HK-2 (cell line): ENCODE data around the gene MACIR.
"Not testable (repeated sequence)": the region's sequence is repeated elsewhere in the genome, so short reads cannot be mapped to it uniquely, and the experiment has no call there.

Source experiments
- DNase-seq: peaks from one replicate; pipeline ENCODE4 v3.0.0-alpha.2; 2018; ENCODE audit not compliant: unreplicated experiment

The MACIR gene, protein sequence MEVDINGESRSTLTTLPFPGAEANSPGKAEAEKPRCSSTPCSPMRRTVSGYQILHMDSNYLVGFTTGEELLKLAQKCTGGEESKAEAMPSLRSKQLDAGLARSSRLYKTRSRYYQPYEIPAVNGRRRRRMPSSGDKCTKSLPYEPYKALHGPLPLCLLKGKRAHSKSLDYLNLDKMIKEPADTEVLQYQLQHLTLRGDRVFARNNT

DNA sequence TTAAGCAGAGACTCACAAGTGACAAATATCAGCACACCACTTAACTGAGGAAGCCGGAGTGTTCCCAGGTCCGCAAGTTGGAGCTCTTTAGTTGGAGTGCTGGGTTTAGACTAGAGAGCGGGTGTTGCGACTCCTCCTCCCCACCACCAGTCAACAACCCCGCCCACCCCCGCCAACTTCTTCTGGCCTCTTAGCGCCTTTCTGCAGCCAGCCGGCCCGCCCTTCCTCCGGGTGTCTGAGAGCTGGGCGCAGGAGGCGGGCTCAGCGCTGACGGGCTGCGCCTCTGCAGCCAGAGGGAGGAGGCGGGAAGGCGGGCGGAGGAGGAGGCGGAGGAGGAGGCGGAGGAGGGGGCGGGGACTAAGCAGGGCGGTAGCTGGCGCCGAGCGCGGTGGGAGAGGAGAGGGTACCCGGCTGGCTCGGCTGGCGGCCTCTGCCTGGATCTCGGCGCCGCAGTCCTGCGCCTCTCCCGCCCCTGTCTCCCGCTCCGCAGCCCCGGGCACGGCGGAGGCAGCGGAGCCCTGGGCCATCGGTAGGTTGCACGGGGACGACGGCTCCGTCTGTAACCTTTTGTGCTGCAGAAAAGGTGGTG lies at the start of gene MACIR:
TSS of gene MACIR (plus strand) at position 396 of the 589 bp plus-strand sequence. CDS start 17,157 bp downstream, outside the sequence.
- DNase-seq: peak; percentile 94

DNA sequence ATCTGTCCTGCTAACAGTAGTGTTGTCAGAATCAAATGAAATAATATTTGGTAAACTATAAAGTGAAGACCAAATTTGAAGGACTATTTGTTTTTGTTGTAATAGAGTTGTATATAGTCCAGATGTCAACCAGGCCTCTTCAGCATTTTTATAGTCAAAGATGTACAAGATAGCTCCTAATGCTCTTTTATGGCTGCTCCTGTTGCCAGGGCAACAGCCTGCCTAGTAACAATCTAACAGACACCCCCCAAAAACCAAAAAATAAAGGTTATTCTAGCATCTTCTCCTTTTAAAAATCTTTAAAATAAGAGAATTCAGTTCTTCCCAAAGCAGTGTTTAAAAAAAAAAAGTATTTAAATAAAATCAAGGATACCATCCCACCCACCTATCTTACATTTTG lies 49.5 kb upstream of the MACIR start:
- no peak for DNase-seq

DNA sequence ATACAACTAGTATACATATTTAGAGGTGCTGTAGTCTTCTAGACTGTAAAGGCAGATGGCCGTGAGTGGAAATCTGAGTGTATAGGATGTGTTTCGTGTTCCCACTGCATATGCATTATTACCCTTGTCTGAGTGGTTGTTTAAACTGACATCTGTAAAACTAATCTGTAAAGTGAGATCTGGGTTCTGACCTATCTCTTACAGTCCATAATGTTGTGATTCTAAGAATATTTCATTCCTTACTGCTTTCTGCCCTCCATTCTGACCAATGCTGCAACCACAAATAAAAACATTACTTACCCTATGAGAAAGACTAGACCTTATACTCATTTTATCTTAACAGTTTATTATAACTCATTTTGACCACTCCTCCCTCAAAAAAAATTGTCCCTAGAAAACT lies 47.6 kb upstream of the MACIR start:
- no peak for DNase-seq

DNA sequence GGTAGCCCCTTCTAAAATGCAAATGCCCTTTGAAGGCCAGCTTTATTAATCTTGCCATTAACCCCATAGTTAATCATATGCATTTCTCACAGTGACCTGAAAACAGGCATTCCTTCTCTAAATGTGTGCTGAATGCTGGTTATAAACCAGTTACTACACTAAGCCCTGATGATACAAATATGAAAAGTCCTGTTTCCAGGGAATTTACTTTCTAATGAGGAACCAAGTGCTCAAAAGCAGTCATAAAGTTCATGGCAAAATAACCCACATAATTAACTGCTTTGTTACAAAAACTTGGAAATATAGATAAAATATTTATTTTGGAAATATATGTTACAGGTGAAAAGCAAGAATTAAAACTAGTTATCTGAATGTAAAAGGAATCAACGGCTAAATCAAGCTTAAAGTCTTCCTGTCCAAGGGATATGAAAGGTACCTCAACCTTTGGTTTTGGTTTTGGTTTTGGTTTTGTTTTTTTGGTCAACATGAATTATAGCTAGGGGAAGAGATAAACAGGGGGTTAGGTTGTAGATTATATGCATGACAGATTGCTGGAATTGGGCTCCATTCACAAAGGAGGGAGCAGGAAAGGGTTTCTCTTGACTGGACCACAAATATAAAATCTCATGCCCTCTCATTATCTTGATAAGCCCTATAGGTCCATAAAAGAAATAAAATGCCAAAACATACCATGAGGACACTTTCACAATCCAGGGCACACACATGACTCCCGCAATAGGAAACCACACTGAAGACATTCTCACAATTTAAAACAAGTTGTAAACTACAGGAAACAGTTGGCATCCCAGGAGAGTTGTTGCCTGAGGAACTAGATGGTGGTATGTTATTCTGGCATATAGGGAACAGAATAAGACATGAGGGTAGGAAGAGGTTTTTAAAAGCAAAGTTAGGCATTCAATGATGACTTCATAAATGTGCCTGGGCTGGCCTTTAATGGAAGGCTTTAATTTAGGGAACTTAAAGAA lies 46.7 kb upstream of the MACIR start:
- no peak for DNase-seq

DNA sequence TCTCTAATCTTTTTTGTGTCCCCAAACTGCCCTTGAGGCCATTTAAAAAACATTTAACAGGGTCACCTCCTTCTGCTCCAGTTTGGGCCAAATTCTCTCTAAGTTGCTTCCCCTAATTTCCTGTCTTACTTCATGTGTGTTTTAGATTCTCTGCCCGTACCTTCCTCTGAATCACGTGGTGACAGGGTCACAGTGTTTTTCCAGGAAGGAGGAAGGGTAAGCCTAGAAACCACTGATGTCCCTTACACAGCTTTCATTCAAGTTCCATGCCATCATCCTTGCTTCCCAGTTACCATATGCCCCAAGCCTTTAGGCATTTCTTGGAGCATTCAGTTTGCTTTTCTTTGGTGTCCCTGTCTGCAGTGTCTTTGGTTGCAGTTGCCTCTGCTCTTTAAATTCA lies 42.4 kb upstream of the MACIR start:
- no peak for DNase-seq

DNA sequence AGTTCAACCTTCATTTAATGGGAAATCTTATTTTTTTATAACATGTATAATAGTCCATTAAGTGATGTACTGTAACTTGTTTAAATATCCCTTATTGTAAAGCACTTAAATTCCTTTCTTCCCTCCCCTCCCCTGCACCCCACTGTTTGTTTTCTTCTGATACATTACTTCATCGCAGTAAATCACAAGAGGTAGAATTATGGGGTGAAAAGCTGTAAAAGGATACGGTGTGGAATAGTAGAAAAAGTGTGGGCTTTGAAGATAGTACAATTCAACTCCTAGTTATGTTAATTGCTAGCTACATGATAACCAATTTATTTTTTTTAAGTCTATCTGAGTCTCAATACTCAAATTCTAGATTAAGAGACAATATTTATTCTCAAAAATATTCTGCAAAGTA lies 41.9 kb upstream of the MACIR start:
- no peak for DNase-seq

DNA sequence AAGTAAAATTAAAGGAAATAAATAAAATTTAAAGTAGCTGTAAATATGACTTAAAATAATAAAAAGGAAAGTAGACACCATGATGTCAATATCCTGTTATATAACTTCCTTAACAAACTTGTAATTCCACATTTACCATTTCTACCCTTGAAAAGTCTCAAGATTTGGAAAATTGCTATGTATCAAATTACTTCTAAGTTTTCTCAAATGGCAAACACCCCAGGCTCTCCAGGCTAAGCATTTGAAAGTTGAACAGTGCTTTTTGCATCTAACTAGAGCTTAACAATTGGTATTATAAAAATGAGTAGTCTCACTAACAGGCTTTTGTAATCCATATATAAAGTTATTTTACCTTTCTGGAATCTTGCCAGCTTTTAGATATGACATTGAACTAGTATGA lies 41.5 kb upstream of the MACIR start:
- no peak for DNase-seq

DNA sequence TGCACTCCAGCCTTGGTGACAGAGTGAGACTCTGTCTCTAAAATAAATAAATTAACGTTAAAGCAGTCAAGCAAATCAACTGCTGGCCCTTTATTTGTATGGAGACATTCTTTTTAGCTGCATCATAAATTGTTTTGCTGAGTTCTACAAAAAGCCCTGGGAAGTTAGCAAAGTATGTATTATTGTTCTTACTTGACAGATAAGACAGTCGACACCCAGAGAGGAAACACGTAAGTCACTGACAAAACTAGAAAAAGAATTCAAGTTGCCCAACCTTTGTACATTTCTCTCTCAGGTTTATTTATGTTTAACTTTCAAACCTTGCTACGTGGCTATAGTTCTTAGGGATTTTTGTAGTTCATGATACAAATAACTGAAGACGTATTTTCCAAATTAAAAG lies 40.4 kb upstream of the MACIR start:
- no peak for DNase-seq

DNA sequence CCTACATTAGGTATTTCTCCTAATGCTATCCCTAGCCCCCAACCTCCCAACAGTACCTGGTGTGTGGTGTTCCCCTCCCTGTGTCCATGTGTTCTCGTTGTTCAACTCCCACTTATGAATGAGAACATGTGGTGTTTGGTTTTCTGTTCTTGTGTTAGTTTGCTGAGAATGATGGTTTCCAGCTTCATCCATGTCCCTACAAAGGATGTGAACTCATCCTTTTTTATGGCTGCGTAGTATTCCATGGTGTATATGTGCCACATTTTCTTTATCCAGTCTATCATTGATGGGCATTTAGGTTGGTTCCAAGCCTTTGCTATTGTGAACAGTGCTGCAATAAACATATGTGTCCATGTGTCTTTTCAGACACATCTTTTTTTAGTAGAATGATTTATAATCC lies 39.5 kb upstream of the MACIR start:
- not testable (repeated sequence) for DNase-seq

DNA sequence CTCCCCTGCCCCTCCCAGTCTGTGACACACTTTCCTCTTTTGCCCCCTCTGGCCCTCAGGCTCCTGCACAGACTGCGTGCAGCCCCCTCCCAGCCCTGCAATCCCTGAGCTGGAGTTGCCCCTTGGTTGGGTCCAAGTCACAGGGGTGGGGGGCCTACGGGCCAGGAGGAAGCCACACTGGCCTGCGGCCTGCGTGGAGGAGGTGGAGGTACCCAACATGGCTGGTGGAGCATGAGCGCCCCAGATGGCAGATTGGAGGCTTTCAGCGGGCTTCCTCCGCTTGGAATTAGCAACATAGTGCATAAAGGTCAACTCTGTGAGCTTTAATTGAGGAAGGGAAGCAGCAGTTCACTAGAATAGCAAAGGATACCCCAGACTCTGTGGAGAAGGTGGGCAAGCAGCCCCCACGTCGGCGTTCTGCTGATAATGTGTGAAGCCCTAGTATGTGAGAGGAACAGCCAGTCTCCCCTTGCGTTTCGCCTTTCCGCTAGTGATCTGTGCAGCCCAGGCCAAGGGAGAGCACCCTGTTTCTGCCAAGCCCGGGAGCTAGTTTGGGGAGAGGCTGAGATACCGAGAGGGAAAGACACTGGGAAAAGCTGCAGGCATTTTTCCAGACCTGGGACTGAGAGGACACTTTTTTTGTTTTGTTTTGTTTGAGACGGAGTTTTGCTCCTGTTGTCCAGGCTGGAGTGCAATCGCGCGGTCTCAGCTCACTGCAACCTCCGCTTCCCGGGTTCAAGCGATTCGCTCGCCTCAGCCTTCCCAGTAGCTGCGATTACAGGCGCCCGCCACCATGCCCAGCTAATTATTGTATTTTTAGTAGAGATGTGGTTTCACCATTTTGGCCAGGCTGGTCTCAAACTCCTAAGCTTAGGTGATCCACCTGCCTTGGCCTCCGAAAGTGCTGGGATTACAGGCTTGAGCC lies 35.3 kb upstream of the MACIR start:
- no peak for DNase-seq

DNA sequence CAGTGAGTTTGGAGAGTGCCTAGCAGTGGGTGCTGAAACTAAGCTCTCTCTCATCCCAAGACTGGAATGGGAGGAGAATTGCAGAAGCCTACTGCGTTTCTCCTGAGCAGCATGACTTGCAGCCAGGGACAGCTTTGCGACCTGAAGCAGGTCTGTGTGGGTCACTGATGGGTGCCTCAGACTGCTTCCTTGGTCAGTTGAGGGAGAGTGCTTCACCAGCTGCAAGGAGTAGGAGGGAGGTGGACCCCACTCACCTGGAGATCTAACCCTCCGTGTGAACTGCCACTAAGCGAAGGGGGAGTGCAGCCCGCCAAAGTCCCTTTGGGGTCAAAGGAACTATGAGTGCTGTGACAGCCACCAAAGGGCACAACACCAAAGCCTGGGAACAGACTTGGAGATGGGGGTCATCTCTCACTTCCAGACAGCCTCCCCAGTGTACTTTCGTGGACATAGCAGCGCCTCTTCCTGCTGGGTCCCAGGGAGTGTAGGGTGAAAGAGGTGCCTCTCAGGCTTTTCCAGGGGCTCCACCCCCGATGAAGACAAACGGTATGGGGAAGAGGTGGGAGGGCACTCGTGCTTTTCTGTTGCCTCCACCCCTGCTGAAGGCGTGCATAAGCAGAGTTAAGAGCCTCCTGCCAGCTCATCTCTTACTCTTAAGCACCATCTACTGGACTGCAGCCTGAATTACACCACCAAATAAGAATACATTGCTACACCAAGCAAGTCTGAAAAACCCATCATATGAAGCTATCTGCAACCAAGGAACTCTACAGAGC lies 34.3 kb upstream of the MACIR start:
- DNase-seq: peak; percentile 25

DNA sequence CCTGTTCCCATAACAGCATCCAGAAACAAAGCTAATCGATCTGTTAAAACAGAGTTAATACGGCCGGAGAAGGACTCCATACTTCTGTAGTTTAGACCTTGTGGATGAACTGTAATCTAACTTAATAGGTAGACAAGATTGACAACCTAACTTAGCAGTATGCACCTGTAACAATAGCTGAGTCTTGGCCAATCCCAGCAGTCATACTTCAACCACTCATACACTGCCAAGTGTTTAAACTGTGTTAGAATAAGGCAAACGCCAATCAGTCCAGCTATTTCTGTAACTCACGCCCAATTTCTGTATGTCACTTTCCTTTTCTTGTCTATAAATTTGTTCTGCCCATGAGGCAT lies 33.7 kb upstream of the MACIR start:
- DNase-seq: no peak

DNA sequence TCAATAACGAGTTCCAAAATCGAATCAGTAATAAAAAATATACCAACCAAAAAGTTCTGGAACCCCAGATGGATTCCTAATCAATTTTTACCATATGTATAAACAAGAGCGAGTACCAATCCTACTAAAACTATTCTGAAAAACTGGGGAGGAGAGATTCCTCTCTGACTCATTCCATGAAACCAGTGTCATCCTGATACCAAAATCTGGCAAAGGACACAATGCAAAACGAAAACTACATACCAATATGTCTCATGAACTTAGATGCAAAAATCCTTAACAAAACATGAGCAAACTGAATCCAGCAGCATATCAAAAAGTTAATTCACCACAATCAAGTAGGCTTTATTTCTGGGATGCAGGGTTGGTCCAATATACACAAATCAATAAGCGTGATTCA lies 30.5 kb upstream of the MACIR start:
- no peak for DNase-seq

DNA sequence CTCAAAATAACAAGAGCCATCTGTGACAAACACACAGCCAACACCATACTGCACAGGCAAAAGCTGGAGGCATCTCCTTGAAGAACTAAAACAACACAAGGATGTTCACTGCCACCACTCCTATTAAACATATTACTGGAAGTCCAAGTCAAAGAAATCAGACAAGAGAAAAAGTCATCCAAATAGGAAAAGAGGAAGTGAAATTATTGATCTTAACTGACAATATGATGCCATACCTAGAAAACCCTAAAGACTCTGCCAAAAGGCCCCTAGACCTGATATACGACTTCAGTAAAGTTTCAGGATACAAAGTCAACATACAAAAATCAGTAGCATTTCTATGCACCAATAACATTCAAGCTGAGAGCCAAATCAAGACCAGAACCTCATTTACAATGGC lies 30.0 kb upstream of the MACIR start:
- DNase-seq: no peak

DNA sequence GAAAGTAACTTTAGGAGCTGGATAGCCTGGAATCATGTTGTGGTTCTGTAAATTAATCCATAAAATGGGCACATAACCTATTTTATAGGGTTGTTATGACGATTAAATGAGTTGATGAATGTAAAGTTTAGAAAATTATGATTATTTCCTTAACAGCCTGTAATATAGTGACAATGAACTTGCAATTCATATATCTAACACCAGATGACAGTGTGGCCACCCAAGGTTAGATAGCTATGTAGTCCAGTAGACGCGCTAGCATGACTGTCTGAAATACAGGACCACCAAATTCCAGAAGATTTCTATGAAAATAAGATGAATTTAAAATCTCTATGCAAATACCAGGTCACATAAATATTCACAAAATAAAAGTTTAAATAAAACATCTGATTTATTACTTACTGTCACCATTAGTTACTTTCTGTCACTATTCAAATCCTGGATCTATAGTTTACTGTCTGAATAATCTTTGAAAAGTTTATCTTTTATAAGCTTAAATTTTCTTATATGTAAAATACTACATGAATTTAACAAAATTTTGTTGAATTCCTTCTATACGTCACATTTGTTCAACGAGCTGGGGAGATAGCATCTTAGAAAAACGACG lies 26.1 kb upstream of the MACIR start:
- DNase-seq: no peak

DNA sequence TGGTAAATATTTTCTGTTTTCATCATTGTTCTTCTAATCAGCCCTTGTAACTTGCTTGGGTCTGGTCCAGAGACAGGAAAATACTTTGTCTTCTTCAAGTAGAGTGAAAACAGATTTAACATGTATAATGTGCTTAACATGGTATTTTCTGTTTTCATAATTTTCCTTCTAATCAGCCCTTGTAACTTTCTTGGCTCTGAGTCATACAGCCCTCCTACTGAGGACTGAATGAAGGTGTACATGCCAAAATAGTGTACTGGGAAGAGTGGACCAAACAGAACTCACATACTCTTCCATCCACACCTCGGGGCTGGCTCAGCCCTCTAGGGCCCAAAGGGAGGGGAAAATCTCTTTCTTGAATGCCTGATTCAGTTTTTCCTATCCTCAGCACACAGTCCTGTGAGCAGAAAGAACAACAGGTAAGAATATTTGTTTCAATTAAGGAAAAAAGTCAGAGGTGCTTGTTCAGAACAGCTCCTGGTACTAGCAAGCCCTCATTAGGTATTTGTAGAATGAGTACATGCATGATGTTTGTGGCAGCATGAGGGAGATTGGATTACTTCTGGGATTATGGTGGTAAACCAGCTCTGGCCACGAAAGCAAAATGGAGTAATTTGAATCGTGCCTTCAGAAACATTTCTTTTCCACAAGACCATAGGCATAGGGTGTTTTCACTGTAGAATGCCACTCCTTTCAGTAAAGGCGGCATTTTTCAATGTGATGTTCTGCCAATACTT lies 24.2 kb upstream of the MACIR start:
- no peak for DNase-seq

DNA sequence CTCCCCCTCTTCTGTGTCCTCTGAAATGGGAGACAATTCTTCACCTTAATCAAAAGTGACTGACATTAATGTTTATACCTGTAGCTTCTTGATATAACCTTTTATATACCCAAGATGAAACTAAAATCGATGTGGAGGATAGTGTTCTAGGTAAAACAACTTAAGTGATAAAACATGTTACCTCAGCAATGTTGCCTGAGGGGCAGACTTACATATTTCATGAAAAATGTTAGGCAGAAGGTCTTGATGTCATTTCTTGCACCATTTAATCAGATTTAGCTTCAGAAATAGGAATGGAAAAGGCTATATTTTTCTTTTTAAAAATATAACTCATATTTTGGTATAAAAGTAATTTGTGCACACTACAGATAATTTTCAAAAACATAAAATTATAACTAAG lies 22.7 kb upstream of the MACIR start:
- no peak for DNase-seq

DNA sequence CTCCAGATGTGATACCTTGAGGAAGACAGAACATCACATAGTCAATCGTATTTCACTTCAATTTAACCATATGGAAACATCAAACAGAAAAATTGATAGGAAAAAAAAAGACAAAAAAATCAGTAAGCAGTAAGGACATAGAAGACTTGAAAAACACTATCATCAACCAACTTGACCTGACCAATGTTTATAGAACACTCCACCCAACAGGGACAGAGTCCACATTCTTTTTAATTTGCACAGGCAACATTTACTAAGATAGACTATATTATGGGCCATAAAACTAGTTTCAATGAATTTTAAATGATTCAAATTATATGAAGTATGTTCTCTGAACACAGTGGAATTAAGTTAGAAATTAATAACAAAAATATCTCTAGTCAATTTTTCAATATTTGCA lies 20.8 kb upstream of the MACIR start:
- no peak for DNase-seq

DNA sequence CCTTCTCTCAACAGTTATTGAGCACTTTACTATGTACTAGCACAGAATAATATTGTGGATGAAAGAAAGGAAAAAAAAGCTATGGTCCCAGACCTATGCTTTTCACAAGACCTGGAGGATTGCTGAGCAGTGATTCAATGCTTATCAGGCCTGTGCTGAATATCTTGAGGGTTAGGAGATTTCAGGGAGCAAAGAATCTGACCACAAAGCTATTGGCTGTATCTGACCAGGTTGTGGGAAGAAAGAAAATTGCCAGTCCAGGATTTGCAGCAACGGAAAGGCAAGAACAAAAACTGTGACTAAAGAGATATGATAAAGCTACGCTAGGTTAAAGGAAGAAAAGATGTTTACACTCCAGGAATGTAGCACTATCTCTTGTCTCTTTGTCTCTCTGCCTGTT lies 14.9 kb upstream of the MACIR start:
- no peak for DNase-seq

DNA sequence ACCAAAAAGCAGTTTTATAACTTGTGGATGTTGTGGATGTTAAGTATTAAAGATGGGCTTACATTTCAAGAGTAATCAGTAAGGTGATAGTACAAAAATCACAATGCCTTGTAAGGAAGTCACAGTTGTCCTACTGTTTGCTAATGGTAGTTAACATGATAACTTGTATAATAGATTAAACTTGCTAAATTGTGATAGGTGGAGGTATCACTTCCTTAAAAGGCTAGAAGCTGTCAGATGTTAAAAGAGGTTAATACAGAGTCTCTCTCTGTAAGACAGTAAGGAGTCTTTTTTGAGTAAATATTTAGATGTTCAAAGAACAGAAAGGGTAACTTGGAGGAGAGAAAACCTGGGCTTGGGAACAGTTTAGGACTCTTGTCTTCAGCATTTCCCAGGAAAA lies 14.2 kb upstream of the MACIR start:
- no peak for DNase-seq
